Measurements from ENCODE around the gene NOL4.

- TF ChIP-seq CTCF (IDR thresholded peaks at IDR 0.05; ENCODE audit: poor library complexity, severe bottlenecking) (no peak), EZH2 (IDR thresholded peaks at IDR 0.05; ENCODE audit: borderline replicate concordance, insufficient read depth, low read length, poor library complexity, severe bottlenecking) (no peak), REST (IDR thresholded peaks at IDR 0.05; ENCODE audit: borderline replicate concordance) (no peak), POLR2AphosphoS5 (IDR thresholded peaks at IDR 0.05) (no peak), TAF1 (IDR thresholded peaks at IDR 0.05; ENCODE audit: low read depth) (no peak), MXI1 (conservative IDR thresholded peaks at IDR 0.05; ENCODE audit: poor library complexity, severe bottlenecking) (no peak), EP300 (conservative IDR thresholded peaks at IDR 0.05; ENCODE audit: poor library complexity, severe bottlenecking) (no peak), RAD21 (conservative IDR thresholded peaks at IDR 0.05) (no peak)
These were observed 755 bp downstream of the NOL4 start for GRCh38 chr18:34223893-34224422.

Data from neural cell (in vitro differentiated cells).